8988T (cell line): ENCODE results near the gene RND3.

Experiments
- DNase-seq: peaks from one replicate; pipeline ENCODE4 v3.0.0; 2011

The RND3 gene

DNA sequence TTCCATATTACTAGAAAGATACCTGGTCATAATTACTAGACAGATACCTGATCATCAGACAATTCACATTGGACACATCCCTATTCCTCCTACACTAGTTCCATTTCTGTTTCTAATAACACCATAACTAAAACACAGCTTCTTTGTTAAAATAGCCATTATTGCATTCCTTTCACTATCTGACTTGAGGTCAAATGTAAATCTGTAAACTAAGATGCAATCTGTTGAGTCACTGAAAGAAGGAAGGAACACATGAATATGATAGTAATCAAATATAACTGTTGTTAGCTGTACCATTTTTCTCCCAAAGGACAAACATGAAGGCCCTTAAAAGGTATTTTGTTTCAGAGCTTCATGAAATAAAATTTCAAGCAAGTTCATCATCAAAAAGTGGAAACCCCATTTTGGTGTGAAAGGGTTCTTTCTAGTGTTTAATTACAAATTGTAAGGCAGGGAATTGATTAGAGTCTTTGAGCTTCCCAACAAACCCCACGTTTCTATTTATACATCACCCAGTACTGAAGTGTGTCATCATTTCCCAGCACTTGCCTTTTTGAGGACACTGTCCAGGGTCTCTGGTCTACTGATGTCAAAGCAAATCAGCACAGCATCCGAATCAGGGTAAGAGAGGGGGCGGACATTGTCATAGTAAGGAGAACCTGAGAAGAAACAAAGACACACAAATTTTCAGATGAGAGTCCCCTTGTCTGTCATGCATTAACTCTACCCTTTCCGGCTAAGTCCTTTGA, 13.0 kb downstream of the RND3 start:
- no peak for DNase-seq

GRCh38 chr2:150473767-150474166, 13.7 kb downstream of the RND3 start:
- no peak for DNase-seq

DNA sequence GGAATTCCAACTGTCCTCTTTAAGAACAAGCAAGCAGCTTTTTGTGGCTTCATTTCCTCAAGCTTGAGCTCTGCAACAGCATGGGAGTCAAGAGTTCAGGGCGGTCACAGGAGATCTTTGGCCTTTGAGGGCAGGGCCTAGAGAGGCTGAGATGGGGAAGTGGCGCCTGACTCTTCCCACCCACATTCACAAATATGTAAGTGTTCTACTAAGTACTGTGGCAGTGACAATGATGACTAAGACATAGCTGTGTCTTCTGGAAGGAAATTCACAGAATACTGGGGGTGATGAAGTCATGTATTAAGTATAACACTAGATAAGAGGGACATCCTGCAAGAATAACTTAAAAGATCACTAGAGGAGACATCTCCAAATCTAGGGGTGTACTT, 15.0 kb downstream of the RND3 start:
- no peak for DNase-seq

GRCh38 chr2:150471813-150472510, 15.5 kb downstream of the RND3 start:
- no peak for DNase-seq

DNA sequence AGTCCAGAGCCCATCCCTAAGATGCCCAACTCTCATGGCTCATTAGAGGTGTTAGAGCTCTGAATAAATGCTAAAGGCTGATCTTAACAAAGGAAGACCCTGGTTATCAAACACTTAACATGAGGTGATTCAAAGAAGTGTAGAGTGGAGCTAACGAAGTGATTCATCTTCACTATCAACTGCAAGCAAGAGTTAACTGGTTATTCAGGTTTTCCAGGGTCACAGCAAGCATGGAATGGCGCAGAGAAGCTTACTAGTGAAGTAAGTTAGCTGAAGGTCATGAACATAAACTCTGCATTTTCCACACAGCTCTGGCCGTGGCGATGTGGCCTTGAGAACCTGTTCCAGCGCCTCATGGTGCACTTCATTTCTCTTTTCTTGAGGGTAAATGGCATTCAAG, 17.0 kb downstream of the RND3 start:
- DNase-seq = no peak

DNA sequence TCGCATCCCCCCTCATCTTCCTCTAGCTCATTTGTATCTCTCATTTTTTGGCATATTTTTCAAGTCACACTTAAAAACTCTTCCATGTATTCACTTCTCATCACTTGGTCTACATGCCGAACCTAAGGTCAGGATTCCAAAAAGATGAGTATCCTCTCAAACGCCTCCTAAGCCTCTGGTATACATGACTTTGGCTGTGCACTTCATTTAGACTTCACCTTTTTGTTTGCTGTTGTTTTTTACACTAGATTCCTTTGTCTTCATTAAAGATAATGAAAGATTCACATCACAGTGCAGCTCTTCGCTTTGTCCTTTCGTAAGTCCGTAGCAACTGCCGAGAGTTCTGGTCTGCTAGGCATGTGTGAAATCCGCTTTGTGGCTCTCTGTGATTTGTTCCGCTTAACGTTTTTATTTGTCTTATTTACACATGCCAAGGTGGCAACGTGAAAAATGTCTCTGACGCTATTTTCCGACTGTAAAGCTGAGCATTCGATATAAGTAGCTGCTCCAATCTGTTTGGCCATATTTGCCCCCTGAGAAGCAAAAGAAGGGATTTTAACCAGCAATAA, 17.7 kb downstream of the RND3 start:
- DNase-seq = no peak

DNA sequence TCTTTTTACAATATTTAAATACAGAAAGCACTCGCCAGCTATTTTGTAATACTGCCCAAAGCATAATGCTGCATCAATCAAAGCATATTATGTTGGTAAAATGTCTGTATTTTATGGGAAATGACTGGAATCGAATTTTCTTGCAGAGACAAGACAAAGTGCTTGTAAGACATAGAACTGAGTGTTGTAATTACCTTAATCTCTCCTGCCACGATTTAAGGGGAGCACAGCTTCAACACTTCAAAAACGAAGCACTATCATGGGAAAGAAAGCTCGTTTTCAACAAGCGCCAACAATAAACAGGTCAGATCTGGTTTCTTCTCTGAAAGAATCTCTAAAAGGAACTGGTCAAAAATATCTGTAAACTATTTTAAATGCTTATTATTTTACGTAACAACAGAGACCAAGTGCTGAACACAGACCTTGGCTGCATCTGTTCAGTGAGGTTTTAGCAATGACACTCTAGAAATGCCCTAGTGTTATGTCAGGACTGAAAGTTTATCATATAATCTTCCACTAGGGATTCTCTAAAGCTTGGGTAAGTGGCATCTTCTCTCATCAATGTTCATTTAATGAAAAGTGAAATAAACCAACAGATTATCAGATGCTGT, 19.0 kb downstream of the RND3 start:
- DNase-seq = no peak

- DNase-seq = no peak
These were observed 19.9 kb downstream of the RND3 start for GRCh38 chr2:150467621-150467963.

GRCh38 chr2:150466741-150467620, 20.5 kb downstream of the RND3 start:
- no peak for DNase-seq

GRCh38 chr2:150465703-150466569, 21.5 kb downstream of the RND3 start:
- DNase-seq = no peak

DNA sequence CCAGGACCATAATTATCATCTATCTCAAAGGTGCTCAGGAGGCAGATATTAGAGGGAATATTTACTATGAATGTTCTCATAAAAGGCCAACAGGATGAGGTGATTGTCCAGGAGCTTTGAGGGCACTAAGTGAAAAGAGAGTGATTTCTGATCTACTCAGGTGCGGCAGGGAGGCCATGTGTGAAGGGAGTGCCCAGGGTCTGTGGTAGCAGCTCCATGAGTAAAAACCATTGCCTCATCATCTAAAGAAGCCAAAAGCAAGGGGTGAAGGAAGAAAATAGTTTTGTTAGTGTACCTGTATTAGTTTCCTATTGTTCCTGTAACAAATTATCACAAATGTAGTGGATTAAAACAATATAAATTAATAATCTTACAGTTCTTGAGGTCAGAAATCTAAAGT, 22.5 kb downstream of the RND3 start:
- no peak for DNase-seq

DNA sequence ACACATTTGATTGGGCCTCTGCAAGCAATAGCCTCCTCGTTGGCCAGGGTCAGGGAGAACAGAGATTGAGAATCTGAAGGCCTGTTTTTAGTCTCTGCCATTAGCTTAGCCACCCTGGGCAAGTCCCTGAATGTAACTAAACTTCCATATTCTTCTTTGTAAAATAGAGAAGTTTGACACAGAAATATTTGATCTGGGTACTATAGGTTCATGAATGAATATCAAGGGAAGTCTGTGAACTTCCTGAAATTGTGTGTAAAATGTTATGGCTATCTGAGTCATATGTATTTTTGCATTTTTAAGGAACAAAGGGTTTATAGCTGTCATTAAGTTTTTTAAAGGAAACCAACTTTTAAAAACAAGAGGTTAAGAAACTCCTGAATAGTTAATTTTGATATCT, 23.2 kb downstream of the RND3 start:
- no peak for DNase-seq

GRCh38 chr2:150462770-150463169, 24.7 kb downstream of the RND3 start:
- no peak for DNase-seq

- DNase-seq = no peak
These were observed 28.2 kb downstream of the RND3 start for GRCh38 chr2:150459281-150459680.

GRCh38 chr2:150450765-150451164, 36.7 kb downstream of the RND3 start:
- DNase-seq = no peak

- no peak for DNase-seq
These were observed 37.6 kb downstream of the RND3 start for GRCh38 chr2:150449856-150450255.

DNA sequence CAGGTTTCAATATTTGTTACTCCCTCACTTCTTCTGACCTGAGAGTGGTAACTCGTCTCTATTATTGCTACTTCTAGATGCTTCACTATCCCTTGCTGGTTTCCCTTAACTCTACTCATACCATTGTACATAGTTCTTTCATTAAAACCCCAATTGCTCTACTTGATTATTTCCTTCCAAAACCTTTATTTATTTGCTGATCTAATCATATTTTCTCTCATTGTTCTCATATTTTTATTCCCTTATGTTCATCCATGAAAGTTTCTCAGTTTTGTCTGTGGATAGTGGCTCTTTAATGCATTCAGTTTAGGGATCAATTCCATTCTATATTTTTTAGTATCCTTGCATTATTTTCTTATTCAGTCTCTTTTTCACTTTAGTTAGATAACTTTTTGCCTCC, 42.1 kb downstream of the RND3 start:
- no peak for DNase-seq

- DNase-seq = no peak
These were observed 45.0 kb downstream of the RND3 start for GRCh38 chr2:150442484-150442883.

DNA sequence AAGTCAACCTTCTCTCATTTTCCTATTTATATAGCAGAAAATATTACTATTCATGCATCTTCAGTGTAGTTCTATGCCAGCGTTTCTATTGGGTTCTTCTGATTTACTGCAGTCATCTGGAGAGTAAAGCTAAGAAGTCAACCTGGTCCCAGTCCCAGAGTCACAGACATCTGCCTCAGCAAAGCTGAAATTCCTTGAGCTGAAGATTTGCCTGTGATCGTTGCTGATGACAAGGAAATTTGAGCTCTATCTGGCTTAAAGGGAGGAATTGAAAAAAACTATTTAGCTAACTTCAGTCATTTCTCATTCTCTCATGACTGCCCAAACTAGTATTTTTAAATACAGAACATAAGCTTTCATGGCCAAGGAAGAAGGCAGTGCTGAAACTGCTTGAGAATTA, 45.7 kb downstream of the RND3 start:
- no peak for DNase-seq

DNA sequence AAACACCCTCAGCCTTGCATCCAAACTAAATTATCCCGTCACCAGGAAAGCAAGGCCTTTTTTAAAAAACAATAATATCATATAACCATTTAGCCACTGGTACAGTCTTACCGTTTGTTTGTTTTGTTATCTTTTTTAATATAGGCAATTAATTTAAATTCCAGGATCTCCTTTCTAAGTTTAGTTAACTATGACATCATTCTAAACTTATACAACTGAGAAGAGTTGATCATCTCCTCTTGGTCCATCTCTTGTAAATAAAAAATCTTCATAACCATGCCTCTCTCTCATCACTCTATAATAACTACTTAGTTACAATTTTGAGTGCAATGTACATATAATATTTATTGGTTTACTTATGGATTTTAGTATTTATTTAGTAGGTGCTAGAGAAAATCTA, 46.2 kb downstream of the RND3 start:
- DNase-seq = no peak

GRCh38 chr2:150438654-150439053, 48.8 kb downstream of the RND3 start:
- no peak for DNase-seq

- DNase-seq = no peak
These were observed 49.4 kb downstream of the RND3 start for GRCh38 chr2:150438041-150438440.
